Esophagus muscularis mucosa (tissue), 4 donors: ENCODE measurements around the gene MACROD2.
"Not testable (repeated sequence)": the region's sequence is repeated elsewhere in the genome, so short reads cannot be mapped to it uniquely, and the experiment has no call there.

Experiments used
- EP300 ChIP-seq: sonication (generic); formaldehyde crosslinking; IDR thresholded peaks from one replicate; pipeline ENCODE4 v1.6.1; 2017; ENCODE audit warnings: antibody characterized with exemption
- POLR2A ChIP-seq: fragments of 450-650 bp; IDR thresholded peaks from one replicate; pipeline ENCODE4 v1.6.1; 2017; ENCODE audit warnings: antibody characterized with exemption, moderate library complexity, mild to moderate bottlenecking, low read depth
- POLR2AphosphoS5 ChIP-seq, 2 donors: sonication (generic); formaldehyde crosslinking; IDR thresholded peaks; one replicate each; pipeline ENCODE4 v1.6.1; 2017; ENCODE audit warnings: antibody characterized with exemption in 2 of 2
- TF ChIP-seq, protein P1 (sequence below), 3 experiments: fragments of 200-600 bp in 2 of 3; fragments of 450-650 bp in 1 of 3; sonication (generic) in 2 of 3; IDR thresholded peaks; one replicate each; pipeline ENCODE4 v1.5.1; 2017 to 2019; ENCODE audit warnings: antibody characterized with exemption in 3 of 3, mild to moderate bottlenecking in 2 of 3, moderate library complexity in 1 of 3

DNA sequence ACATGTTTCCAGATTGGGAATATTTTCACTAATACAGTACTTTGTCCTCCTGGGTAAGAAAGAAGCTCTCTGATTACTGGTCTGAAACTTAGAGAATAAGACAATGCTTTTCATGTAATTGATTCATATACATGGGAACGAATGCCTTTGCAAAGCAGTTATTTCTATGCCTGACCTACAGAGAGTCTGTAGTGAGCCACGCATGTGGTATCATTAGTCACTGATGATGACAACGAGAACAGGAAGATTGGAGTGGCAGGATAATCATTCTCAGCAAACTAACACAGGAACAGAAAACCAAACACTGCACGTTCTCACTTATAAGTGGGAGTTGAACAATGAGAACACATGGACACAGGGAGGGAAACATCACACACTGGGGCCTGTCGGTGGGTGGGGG lies 1382.3 kb downstream of the MACROD2 start:
- not testable (repeated sequence) for TF ChIP-seq EP300; POLR2AphosphoS5 (IDR thresholded peaks at IDR 0.05); POLR2A
- TF ChIP-seq, protein P1, sequence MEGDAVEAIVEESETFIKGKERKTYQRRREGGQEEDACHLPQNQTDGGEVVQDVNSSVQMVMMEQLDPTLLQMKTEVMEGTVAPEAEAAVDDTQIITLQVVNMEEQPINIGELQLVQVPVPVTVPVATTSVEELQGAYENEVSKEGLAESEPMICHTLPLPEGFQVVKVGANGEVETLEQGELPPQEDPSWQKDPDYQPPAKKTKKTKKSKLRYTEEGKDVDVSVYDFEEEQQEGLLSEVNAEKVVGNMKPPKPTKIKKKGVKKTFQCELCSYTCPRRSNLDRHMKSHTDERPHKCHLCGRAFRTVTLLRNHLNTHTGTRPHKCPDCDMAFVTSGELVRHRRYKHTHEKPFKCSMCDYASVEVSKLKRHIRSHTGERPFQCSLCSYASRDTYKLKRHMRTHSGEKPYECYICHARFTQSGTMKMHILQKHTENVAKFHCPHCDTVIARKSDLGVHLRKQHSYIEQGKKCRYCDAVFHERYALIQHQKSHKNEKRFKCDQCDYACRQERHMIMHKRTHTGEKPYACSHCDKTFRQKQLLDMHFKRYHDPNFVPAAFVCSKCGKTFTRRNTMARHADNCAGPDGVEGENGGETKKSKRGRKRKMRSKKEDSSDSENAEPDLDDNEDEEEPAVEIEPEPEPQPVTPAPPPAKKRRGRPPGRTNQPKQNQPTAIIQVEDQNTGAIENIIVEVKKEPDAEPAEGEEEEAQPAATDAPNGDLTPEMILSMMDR (IDR thresholded peaks at IDR 0.05) = not testable (repeated sequence)
